NK-92 (cell line): ENCODE results near the gene SLC41A2.

ENCODE experiments used
- DNase-seq: peaks from one replicate; lab custom pipeline; 2025; ENCODE audit not compliant: unreplicated experiment; lab: John Stamatoyannopoulos, UW

Gene SLC41A2

DNA sequence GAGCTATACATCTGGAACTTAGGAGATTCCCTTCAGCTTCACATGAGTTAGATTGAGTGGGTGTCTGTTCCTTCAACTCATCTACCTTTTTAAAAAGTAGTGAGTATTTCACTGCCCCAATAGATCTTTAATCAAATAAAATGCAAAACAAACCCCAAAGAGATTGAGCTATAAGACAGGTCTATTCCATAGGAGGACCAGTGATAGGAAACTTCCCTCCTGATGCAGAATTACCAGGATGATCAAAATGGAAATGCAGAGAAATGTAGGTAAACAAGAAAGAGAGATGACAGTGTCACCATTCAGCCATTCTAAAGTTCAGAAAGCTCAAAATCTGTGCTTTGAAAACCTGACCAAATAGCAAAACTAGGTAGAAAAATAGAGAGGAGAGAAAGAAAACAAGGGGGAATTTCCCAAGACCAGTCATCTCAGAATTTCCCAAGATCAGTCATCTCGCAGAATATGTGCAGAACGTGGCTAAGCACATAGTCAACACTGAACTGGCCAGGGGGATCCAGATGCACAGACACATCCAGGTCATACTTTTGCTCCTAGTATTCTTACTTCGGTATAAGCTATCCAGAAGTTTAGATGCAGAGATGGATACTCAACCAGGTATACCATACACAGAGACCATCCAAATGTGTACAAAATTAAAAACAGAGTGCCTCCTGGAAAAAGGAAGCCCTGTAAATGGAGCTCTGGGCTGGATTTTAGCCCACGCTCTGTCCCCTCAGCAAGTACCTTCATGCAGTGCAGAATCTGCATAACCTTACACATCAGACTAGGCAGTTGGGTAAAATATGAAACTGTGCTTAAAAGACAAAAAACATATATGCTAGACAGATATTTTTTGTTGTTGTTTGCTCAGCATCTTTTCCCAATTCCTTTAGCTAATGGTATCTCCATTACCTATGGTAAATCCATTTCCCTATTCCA lies 27.4 kb downstream of the SLC41A2 start:
- no peak for DNase-seq

DNA sequence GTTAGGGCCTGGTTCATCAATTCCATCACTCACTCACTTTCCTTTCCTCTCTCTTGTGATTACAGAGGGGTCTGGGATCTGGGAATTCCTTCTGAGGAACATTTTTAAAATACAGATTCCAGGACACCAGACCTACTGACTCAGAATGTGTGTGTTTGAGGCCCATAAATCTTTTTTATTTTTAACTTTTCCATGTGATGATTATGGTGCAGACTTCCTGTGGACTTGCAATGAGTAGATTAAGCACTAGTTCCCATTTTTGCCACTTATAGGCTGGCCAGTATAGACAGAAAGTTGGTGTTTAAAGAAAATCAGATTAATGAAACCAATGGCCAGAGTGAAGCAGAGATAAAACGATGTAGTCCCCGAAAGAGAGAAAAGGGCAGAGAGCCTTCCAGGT lies 28.1 kb downstream of the SLC41A2 start:
- DNase-seq = no peak

DNA sequence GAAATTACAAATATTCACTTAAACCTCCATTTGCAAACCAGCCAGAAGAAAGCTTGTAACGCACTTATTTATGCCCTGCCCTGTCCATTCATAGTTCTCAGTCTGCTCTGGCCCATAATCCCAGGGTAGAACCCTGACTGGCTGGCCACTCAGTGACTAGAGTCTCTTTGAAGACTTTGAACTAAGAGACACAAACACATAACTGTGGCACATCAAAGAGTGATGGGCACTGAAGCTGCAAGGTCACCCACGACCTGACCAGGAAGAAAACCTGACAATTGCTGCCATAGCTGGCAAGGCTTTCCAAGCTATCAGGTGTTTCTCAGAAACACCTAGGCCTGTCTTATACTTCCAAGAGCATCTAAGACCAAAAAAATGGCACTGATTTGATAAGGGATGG lies 28.7 kb downstream of the SLC41A2 start:
- DNase-seq = no peak

DNA sequence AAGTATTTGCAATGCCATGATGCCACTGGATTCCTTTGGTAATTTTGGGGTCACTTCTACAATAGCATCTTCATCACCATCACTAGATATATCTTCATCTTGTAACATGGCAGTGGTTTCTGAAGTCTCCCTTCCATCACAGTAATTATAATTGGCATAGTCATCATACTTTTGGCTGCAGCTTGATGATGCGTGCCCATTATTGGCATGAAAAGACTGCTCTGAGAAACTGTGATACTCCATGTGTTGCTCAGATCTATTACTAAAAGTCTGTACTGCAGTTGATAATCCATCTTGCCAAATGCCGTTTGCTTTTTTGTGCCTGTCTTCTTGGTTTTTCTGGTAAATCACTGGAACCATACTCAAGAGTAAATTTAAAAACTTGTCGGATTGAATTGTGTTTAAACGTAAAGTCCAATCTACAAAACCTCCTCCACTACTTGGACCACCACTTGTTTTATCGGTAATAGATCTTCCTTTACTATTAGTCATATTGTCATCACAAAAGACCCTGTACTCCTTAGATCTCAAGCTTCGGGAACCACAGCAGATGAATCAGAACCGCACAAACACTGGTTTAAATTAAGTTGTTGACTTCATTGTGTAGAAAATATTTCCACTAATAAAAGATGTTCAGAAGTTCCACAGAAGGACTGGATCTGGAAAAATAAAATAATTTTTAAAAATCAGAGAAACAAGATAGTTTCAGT lies 29.9 kb downstream of the SLC41A2 start:
- no peak for DNase-seq

DNA sequence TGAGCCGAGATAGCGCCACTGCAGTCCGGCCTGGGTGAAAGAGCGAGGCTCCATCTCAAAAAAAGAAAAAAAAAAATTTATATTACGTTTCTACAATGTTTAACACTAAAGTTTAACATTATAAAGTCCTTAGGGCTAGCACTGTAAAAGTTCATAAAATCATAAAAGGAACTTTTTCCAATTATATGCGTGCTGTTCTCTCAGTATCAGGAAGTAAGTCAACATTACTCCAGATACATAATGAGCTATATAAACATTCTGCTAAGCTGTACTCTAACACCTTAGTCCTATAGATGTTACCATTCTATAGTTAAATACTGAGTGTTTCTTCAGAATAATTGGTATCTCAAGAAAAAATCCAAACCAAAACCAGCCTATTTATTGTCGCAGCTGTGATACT lies 32.6 kb downstream of the SLC41A2 start:
- DNase-seq = no peak

DNA sequence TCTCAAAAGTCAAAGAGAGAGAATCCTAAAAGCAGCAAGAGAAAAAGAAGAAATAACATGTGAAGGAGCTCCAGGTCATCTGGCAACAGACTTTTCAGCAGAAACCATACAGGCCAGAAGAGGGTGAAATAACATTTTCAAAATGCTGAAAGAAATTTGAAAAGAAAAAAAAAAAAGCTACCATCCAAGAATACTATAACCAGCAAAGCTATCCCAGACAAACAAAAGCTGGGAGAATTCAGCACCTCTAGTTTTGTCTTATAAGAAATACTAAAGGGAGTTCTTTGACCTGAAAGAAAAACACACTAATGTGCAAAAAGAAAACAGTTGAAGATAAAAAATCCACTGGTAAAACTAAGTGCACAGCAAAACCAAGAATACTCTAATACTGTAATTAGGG lies 36.8 kb downstream of the SLC41A2 start:
- no peak for DNase-seq

DNA sequence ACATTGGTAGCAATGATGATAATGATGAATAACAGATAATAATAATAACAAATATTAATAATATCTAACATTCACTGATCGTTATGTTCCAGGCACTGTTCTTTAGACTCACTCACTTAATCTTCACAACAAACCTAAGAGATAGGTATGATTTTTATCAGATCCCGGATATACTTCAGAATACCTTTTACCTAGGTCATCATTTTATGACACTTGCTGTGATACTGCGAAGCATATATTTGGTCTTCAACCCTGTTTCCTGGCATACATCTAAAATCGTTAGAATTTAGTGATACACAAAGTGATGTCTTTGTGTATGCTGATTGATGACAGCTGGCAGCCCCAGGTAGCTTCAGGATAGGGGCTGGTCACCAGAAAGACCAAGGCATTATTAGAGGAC lies 46.1 kb downstream of the SLC41A2 start:
- DNase-seq = no peak

DNA sequence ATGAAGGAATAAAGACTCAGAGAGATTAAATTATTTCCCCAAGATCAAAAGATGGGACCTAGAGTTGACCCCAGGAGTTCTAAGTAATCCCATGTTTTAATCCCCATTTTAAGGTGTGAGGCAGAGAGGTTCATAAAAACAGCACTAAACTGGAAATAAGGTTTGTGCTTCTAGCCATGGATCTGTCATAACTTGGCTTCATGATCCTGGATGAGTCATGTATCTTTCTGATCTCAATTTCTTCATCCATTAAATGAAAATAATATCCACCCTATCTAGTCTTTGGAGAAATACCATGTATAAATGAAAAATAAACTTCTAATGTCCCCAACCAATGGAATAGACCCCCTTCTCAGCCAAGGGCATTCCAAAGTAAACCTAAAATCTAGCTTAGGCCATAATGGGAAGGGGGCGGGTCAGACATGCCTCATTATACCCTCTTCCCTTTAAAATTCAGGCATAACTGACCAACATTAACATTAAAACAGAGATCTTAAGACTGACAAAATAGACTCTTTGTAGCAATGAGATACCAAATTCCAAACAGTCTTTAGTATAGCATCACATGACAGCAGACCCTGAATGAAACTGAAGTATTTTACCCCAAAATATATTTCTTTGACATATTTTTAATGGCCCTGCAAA lies 47.8 kb downstream of the SLC41A2 start:
- no peak for DNase-seq

DNA sequence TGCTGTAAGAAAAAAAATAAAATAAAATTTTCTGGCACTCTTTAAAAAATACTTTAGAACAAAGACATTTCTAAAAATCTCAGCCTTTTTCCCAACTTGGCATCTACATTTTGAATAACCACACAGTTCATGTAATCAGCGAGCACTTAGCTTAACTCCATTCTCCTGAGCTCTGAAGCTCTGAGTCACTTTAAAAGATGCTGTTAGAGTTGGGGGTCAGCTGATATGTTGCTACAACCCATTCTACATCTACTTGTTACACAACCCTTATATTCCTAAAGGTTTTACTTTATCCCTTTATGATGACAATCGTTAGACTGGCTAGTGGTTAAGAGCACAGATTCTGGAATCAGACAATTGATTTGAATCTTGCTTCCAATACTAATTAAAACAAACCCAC lies 48.3 kb downstream of the SLC41A2 start:
- DNase-seq = no peak
